IMR-90 (cell line): Measurements from ENCODE around the gene NGEF. TPM values are rescaled to one million over a fixed set of nuclear protein-coding genes. Genes with fewer than 3 reads are reported as not detected.

Source experiments
- ATAC-seq: fragments of 200-7000 bp; cut with Tn5 transposase; 2 replicates; pipeline ENCODE4 v1.9.1; 2020; ENCODE audit warnings: low read depth, mild to moderate bottlenecking, moderate library complexity
- BruUV-seq: library from RNA; stranded (reverse); fragments of 400-500 nt; replicated peaks from 2 replicates; lab custom pipeline; 2021; lab: Mats Ljungman, UMichigan
- CTCF ChIA-PET: fragments of 300-600 bp; formaldehyde crosslinking; extraction: SDS; loops from one replicate; lab custom pipeline; 2021; ENCODE audit warnings: antibody characterized with exemption; lab: Yijun Ruan, JAX
- POLR2A ChIA-PET: fragments of 300-600 bp; sonication (Branson Sonifier 250); formaldehyde crosslinking; loops from one replicate; lab custom pipeline; 2022; ENCODE audit warnings: antibody characterized with exemption; ENCODE audit not compliant: unreplicated experiment; lab: Charles Lee
- DNase-seq: peaks from one replicate; pipeline ENCODE4 v3.0.0; 2013
- H2AFZ ChIP-seq: replicated peaks from 2 replicates; pipeline ENCODE3; 2013; ENCODE audit warnings: low read length, mild to moderate bottlenecking; ENCODE audit not compliant: poor library complexity
- H2AK5ac ChIP-seq: 2 replicates; pipeline ENCODE4 v1.6.1; 2013; ENCODE audit warnings: low read depth, low read length, inconsistent platforms
- H2AK9ac ChIP-seq: replicated peaks from 2 replicates; pipeline ENCODE3; 2013; ENCODE audit warnings: mild to moderate bottlenecking, low read depth, low read length, moderate library complexity; ENCODE audit not compliant: poor library complexity
- H2BK120ac ChIP-seq: 2 replicates; pipeline ENCODE4 v1.6.1; 2013; ENCODE audit warnings: low read depth, low read length, inconsistent platforms
- H2BK15ac ChIP-seq: 3 replicates; pipeline ENCODE4 v1.6.1; 2013; ENCODE audit warnings: low read depth, low read length, inconsistent platforms
- H2BK20ac ChIP-seq: 2 replicates; pipeline ENCODE4 v1.6.1; 2013; ENCODE audit warnings: low read depth, mild to moderate bottlenecking, inconsistent platforms, low read length, moderate library complexity
- H2BK5ac ChIP-seq: 2 replicates; pipeline ENCODE4 v1.6.1; 2013; ENCODE audit warnings: mild to moderate bottlenecking, low read depth, low read length, inconsistent platforms; ENCODE audit not compliant: poor library complexity, severe bottlenecking
- H3K14ac ChIP-seq: replicated peaks from 2 replicates; pipeline ENCODE4 v1.6.1; 2013; ENCODE audit warnings: low read depth, low read length, inconsistent platforms
- H3K18ac ChIP-seq: 2 replicates; pipeline ENCODE4 v1.6.1; 2013; ENCODE audit warnings: low read depth, low read length, control low read depth
- H3K23ac ChIP-seq: 2 replicates; pipeline ENCODE4 v1.6.1; 2013; ENCODE audit warnings: low read depth, low read length, inconsistent platforms
- H3K27ac ChIP-seq: 2 replicates; pipeline ENCODE4 v1.5.1; 2013; ENCODE audit warnings: mild to moderate bottlenecking, control low read depth, low read length; ENCODE audit not compliant: insufficient read depth
- H3K27me3 ChIP-seq: 2 replicates; pipeline ENCODE4 v1.6.1; 2013; ENCODE audit warnings: low read length; ENCODE audit not compliant: control insufficient read depth, insufficient read depth
- H3K36me3 ChIP-seq: 2 replicates; pipeline ENCODE4 v1.6.1; 2013; ENCODE audit warnings: low read length, mixed read lengths; ENCODE audit not compliant: control insufficient read depth, insufficient read depth
- H3K4ac ChIP-seq: 2 replicates; pipeline ENCODE4 v1.6.1; 2013; ENCODE audit warnings: low read depth, low read length, inconsistent platforms
- H3K4me1 ChIP-seq: 2 replicates; pipeline ENCODE4 v1.6.1; 2013; ENCODE audit warnings: low read length, mixed read lengths; ENCODE audit not compliant: control insufficient read depth, insufficient read depth
- H3K4me2 ChIP-seq: 2 replicates; pipeline ENCODE4 v1.6.1; 2013; ENCODE audit warnings: low read depth, mild to moderate bottlenecking, control low read depth, low read length, moderate library complexity
- H3K4me3 ChIP-seq: 2 replicates; pipeline ENCODE4 v1.5.1; 2013; ENCODE audit warnings: low read depth, mild to moderate bottlenecking, control low read depth, low read length, moderate library complexity; ENCODE audit not compliant: insufficient read depth
- H3K56ac ChIP-seq: 2 replicates; pipeline ENCODE4 v1.6.1; 2013; ENCODE audit warnings: low read length, inconsistent platforms; ENCODE audit not compliant: insufficient read depth; ENCODE audit errors: extremely low read depth
- H3K79me1 ChIP-seq, 2 experiments: 2 replicates each; pipeline ENCODE4 v1.6.1; 2013; ENCODE audit warnings: low read length in 2 of 2, inconsistent platforms in 1 of 2, low read depth in 1 of 2
- H3K9ac ChIP-seq: 2 replicates; pipeline ENCODE4 v1.6.1; 2013; ENCODE audit warnings: low read depth, low read length, control low read depth
- H3K9me1 ChIP-seq: 2 replicates; pipeline ENCODE4 v1.6.1; 2013; ENCODE audit warnings: low read length, inconsistent platforms; ENCODE audit not compliant: insufficient read depth
- H3K9me3 ChIP-seq: 2 replicates; pipeline ENCODE4 v1.6.1; 2013; ENCODE audit warnings: low read length; ENCODE audit not compliant: control insufficient read depth, insufficient read depth
- H4K20me1 ChIP-seq: 2 replicates; pipeline ENCODE4 v1.6.1; 2013; ENCODE audit warnings: low read length, inconsistent platforms; ENCODE audit not compliant: insufficient read depth
- H4K5ac ChIP-seq: 2 replicates; pipeline ENCODE4 v1.6.1; 2013; ENCODE audit warnings: mild to moderate bottlenecking, low read depth, low read length, control low read depth
- H4K8ac ChIP-seq, 2 experiments: 2 replicates each; pipeline ENCODE4 v1.6.1; 2013; ENCODE audit warnings: low read depth in 2 of 2, low read length in 2 of 2, control low read depth in 1 of 2, inconsistent platforms in 1 of 2
- H4K91ac ChIP-seq: 2 replicates; pipeline ENCODE4 v1.6.1; 2013; ENCODE audit warnings: low read depth, low read length, inconsistent platforms; ENCODE audit not compliant: insufficient read depth
- BHLHE40 ChIP-seq: fragments of 150-350 bp; IDR thresholded peaks from 2 replicates; pipeline ENCODE4 v1.6.1; 2016; ENCODE audit warnings: mild to moderate bottlenecking, low read depth, low read length
- MAZ ChIP-seq: IDR thresholded peaks from 2 replicates; pipeline ENCODE4 v1.6.1; 2012; ENCODE audit warnings: low read depth, mild to moderate bottlenecking, low read length, improper control_type of control experiment, moderate library complexity, borderline replicate concordance
- POLR2A ChIP-seq: IDR thresholded peaks from 2 replicates; pipeline ENCODE4 v1.6.1; 2012; ENCODE audit warnings: mild to moderate bottlenecking, low read depth, low read length
- RCOR1 ChIP-seq: IDR thresholded peaks from 2 replicates; pipeline ENCODE4 v1.6.1; 2012; ENCODE audit warnings: mild to moderate bottlenecking, low read length, improper control_type of control experiment; ENCODE audit not compliant: insufficient replicate concordance
- SMC3 ChIP-seq: fragments of 150-350 bp; IDR thresholded peaks from 2 replicates; pipeline ENCODE4 v1.6.1; 2016; ENCODE audit warnings: low read depth, mild to moderate bottlenecking, antibody characterized with exemption, low read length, moderate library complexity
- WGBS, 2 experiments: methylation state at CpG; one replicate each; pipeline versions ENCODE4 v1.1.5 to v1.1.7; 2013; ENCODE audit warnings: missing lambda C conversion rate in 2 of 2; ENCODE audit not compliant: insufficient read length in 1 of 2; ENCODE audit errors: extremely low coverage in 2 of 2; 5-methylcytosine and 5-hydroxymethylcytosine counted together
- dilution Hi-C: fragments of 300-500 bp; cut with HindIII; formaldehyde crosslinking; loops from one replicate; pipeline ENCODE4 v1.14.3; 2018; ENCODE audit warnings: low sequenced_read_pairs; ENCODE audit not compliant: unreplicated experiment
- in situ Hi-C: fragments of 300-500 bp; cut with MboI; formaldehyde crosslinking; loops from 3 replicates; pipeline ENCODE4 v1.14.3; 2019; ENCODE audit warnings: low sequenced_read_pairs, inconsistent platforms, mixed read lengths
- intact Hi-C: fragments of 100-400 bp; cut with micrococcal nuclease; formaldehyde crosslinking; loops from 2 replicates; pipeline ENCODE4 v1.10.0; 2022
- polyA plus RNA-seq, 3 experiments: library from polyadenylated mRNA; depleted of rRNA; stranded (reverse); fragments of >200 nt; gene quantifications; 2 replicates each; pipeline ENCODE4 v1.2.3, GENCODE V29; 2012; ENCODE audit warnings: low replicate concordance in 1 of 3
- total RNA-seq: library from RNA; depleted of rRNA; stranded (reverse); fragments of >200 nt; gene quantifications from 2 replicates; pipeline ENCODE4 v1.2.3, GENCODE V29; 2012
- TF ChIP-seq, protein P1 (sequence below): fragments of 150-350 bp; IDR thresholded peaks from 2 replicates; pipeline ENCODE4 v1.6.1; 2017; ENCODE audit warnings: mild to moderate bottlenecking, antibody characterized with exemption, low read length, low read depth

Gene NGEF
- total and polyA plus RNA-seq, 2 of the 4 experiments (the other 2 are of a cell fraction): 1.1 to 1.7 TPM

- TF ChIP-seq POLR2A (no peak), BHLHE40 (peak; percentile 45; the same call in 1 of the 2 replicates), MAZ (no peak), RCOR1 (no peak), SMC3 (no peak)
- TF ChIP-seq, protein P1, sequence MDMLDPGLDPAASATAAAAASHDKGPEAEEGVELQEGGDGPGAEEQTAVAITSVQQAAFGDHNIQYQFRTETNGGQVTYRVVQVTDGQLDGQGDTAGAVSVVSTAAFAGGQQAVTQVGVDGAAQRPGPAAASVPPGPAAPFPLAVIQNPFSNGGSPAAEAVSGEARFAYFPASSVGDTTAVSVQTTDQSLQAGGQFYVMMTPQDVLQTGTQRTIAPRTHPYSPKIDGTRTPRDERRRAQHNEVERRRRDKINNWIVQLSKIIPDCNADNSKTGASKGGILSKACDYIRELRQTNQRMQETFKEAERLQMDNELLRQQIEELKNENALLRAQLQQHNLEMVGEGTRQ: peak; percentile 58
- Histone ChIP-seq H3K36me3 (no peaks in the 10 kb centered on the region), H3K23ac (no peak overlapping the region), H3K4ac (no peak overlapping the region; the same call in 1 of the 2 replicates), H4K5ac (no peak overlapping the region), H3K27ac (no peak overlapping the region), H3K9ac (no peak overlapping the region), H2BK120ac (no peak overlapping the region), H3K56ac (no peak overlapping the region), H4K8ac (no peak overlapping the region), H2BK5ac (no peak overlapping the region), H3K79me1 (no peaks in the 10 kb centered on the region), H3K27me3 (peaks cover 2% of the 10 kb centered on the region; the same call in 1 of the 2 replicates), H3K4me1 (peaks cover 1% of the 10 kb centered on the region; the same call in 1 of the 2 replicates), H3K18ac (no peak overlapping the region), H3K9me1 (peaks cover 8% of the 10 kb centered on the region; the same call in 1 of the 2 replicates), H4K20me1 (no peaks in the 10 kb centered on the region), H3K14ac (no peak overlapping the region), H3K4me3 (no peak overlapping the region), H2AK5ac (no peak overlapping the region), H3K4me2 (no peak overlapping the region), H2BK20ac (no peak overlapping the region), H2BK15ac (no peak overlapping the region), H3K9me3 (no peaks in the 10 kb centered on the region), H2AK9ac (no peak overlapping the region), H2AFZ (peak overlapping the region; percentile 74), H4K91ac (no peak overlapping the region)
- ChIA-PET CTCF (no interaction called here), POLR2A (no interaction called here)
- ATAC-seq (peak; percentile 80), DNase-seq (peak; percentile 27)
- BruUV-seq: no TSS peak
- in situ Hi-C loops (no loop called here), dilution Hi-C loops (no loop called here), intact Hi-C loops (no loop called here)
- WGBS, 2 experiments: 26% methylated on average over 7 of the region's 23 CpGs; no CpG with 5 or more reads in 1 of the 2 experiments
Measured at GRCh38 chr2:232890896-232891601, 122.0 kb downstream of the NGEF start.
